Globus pallidus (tissue), 1 donor: ENCODE measurements around the gene ADAMTS13.
"Not testable (repeated sequence)": the region's sequence is repeated elsewhere in the genome, so short reads cannot be mapped to it uniquely, and the experiment has no call there.

Experiments
- DNase-seq: peaks from one replicate; pipeline ENCODE4 v3.0.0-alpha.2; 2015; ENCODE audit warnings: low spot score

ADAMTS13 gene

DNA sequence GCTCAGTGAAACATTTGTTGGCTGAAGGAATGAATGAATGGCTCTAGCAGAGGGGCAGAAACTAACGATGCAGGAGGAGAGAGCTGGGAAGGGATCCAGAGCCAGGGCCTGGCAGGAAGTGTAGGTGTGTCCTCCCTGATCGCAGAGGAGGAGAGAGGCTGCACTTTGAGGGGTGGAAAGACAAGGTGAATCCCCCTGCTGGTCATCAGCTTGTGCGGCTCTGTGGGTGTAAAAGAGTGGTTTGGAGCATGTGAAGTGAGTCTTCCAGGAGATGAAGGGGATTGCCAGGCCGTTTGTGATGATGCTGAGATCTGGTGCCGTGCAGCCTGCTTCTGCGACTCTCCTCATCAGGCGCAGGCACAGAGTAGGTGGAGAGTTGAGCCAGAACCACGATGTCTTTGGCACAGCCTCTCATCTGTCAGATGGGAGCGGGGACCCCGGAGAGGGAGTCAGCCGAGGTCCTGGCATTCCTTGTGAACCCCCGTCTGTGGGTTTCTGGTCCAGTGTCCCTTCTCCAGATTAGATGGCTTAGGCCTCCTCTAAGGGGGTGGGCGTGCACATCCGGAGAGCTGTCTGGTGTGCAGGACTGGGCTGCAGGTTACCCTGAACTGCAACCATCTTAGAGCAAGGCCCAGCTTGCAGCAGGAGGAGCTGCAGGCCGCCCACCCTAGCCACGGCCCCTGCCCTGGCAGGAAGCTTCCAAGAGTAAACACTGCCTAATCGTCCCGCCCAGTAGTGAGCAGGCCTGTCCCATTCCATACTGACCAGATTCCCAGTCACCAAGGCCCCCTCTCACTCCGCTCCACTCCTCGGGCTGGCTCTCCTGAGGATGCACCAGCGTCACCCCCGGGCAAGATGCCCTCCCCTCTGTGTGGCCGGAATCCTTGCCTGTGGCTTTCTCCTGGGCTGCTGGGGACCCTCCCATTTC is at the start of gene ADAMTS13:
Gene ADAMTS13, plus strand, starts transcription at position 753 of the 928 bp plus-strand sequence. Its CDS starts 77 bp downstream, at position 830.
- no peak for DNase-seq

DNA sequence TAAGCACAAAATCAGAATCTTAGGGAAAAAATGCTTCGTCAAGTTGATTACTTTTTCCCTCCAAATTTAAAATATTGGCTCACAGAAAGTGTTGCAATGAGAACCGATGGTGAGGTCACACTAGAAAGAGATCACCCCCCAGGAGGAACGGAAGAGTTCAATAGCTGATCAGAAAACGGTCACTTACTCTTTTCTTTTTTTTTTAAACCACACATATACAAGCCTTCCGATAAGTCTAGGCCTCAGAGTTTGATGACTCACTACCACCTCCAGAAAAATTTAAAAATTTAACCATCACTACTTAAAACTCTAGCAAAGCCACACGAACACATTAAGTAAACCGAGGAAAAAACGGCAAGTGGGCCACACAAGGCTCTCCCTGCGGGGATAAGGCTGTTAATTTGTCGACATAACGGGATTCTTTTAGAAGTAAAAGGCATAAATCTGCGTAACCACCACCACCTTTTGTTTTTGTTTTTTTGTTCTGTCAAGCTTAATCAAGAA is 47.5 kb upstream of the ADAMTS13 start:
- no peak for DNase-seq

- DNase-seq, result no peak
Observed at GRCh38 chr9:133375116-133375723, 46.9 kb upstream of the ADAMTS13 start.

DNA sequence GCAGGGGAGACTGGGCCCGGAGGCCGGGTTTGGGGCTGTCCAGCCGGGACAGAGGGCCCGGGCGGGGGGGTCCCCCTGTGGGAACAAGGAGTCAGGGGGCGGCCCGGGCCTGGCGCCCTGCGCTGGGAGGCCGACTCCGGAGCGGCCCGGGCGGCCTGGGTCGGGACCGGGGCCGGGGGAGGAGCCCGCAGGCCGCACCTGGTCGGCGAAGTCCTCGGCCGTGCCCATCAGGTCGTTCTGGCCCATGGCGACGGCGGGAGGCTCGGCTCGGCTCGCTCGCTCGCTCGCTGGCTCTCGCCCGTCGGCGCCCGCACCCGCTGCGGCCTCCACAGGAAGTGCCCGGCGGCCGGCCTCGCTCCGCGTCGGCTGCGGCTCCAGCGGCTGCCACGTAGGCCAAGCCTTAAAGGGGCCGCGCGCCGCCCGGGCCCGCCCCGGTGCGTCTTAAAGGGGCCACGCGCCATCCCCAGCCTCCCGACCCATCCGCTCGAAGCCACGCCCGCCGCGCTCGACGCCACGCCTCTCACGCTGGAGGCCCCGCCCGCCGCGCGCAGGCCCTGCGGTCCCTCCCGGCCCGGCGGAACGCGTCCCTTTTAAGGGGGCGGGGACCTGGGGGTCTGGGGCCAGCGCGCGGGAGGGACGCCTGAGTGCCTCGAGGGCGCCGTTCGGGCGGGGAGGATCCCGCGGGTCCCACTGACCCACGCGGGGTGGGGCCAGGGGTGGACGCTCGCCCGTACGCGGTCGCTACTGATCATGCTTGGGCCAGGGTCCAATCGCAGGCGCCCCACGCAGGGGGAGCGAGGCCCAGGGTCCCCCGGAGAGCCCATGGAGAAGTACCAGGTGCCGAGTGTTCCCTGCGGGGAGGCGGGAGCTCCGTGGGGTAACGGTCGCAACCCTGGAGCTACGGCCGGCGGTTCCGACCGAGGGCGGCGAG is 46.2 kb upstream of the ADAMTS13 start, which contains the start of the genes STKLD1 and SURF4:
Gene STKLD1, plus strand, starts transcription at position 643 of the 931 bp plus-strand sequence. Its CDS starts 108 bp downstream, at position 751.
Gene SURF4, minus strand, starts transcription at position 337 of the 931 bp plus-strand sequence. Its CDS starts 91 bp downstream, at position 246.
- peak; percentile 95 for DNase-seq

GRCh38 chr9:133377280-133377679 is 44.9 kb upstream of the ADAMTS13 start:
- DNase-seq, result not testable (repeated sequence)

- DNase-seq, result no peak
Observed at GRCh38 chr9:133377721-133378216, 44.4 kb upstream of the ADAMTS13 start.

DNA sequence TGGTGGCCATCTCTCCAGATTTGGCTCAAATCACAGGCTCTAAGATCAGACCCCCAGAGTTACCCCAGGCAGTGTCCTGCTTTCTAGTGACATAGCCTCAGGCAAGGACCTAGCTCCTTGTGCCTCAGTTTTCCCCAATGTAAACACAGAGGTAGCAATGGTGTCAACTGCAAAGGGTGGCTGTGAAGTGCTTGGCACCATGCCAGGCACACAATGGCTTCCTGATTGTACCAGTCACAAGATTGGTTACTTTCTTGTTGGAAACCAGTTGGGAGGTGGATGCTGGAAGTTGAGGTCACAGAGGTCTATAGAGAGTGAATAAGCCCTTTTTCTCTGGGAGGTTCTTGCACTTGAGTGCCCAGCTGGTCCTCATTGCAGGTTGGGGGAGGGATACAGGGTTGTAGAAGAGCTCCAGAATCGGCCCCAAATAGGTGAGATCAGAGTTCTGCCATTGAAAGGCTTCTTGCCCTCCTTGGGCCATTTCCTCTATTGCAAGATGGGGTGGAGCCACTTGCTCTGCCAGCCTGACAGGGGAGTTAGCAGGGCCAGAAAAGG is 43.7 kb upstream of the ADAMTS13 start:
- DNase-seq, result no peak

DNA sequence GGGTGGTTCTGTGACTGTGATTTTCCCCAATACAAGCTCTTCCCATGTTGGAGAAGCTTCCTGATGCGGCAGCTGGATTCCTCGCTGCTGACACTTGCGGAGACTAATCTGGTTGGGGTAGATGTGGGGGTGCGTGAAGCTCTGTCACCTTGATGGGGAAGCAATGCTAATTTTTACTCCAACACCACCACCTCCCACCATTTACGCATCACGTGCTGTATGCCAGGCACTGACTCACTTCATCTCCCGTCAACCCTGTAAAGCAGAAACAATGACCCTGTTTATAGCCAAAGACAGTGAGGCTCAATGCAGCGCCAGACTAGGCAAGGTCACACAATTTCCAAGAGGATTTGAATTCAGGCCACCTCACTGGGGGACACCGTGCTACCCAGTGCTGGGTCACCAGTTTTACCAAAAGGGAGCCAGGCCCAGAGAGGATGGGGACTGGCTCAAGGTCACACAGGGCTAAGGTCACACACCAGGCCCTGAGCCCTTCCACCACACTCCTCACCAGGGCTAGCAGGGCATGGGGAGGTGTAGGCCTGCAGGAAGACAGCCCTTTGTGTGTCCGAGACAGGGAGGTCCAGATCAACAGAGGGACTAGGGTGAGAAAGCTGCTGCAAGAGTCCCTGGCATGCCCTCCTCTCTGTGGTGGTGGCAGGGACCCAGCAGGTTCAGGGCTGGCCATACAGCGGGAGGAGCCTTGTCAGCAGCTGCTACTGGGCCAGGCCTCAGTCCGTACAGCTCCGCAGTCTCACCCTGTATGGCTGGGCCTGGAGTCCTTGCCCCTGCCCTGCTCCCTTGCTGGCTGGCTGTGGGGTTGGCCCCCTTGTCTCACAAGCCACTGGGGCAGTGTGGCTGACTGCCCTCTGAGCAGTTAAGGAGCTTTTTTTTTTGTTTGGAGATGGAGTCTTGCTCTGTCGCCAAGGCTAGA is 42.7 kb upstream of the ADAMTS13 start:
- DNase-seq, result peak; percentile 68

DNA sequence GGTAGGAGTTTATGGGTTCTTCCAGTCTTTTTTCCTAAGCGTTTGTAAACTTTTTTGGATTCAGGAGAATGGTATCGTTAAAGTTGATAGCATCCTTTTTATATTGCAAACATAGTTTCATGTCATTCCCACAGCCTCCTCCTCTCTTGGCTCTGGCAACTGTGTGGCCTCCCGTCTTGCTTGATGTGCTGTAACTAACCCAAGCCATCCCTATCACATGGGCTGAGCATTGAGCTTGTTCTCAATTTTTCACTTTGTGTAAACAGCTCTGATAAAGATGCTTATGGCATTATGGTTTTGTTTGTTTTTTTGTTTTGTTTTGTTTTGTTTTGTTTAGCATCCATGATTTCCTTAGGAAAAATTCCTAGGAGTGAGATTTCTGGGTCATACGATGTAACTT is 41.4 kb upstream of the ADAMTS13 start:
- no peak for DNase-seq

GRCh38 chr9:133382507-133383141 is 39.5 kb upstream of the ADAMTS13 start:
- no peak for DNase-seq

GRCh38 chr9:133383438-133383837 is 38.7 kb upstream of the ADAMTS13 start:
- DNase-seq, result no peak

DNA sequence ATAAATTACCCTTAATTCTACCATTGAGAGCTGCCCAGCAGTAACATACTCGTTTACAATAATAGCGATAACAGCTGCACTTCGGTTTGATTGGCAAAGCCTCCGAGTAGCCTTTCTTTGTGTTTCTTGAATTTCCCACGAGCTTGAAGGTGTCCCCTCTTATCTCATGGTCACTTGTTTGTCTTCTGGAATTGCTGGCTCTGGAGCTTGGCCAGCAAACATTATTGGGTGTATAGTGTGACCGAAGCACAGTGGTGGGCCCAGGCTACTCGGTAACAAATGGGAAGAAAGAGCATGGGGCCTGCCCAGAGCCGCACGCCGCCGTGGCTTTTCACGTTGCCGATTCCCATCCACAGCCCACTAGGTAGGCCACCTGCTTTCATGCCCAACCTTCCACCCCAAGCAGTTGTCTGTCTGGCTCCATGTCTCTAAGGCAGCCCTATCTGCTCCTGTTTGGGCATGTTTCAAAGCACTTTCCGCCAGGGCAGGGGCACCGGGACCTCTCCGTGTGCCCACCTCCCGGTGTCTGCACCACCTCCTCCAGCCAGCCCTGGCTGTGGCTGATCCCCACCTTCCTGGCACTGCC is 37.3 kb upstream of the ADAMTS13 start:
- DNase-seq, result no peak

DNA sequence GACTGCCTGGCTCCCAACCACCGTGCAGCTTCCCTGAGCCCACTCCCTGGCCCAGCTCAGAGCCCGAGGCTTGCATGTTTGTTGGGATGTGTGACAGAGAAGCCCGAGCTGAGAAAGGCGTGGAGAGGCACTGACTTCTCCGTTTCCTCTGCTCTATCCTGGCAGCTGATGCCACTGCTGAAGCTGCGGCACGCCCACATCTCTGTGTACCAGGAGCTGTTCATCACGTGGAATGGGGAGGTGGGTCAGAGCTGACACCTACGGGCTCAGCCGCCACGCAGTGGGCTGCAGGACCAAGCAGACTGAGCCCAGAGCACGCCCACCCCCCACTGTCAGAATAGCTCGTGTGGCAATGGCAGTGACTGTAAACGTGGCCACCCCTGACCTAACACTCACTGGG is 36.7 kb upstream of the ADAMTS13 start:
- DNase-seq, result no peak

- DNase-seq, result no peak
Observed at GRCh38 chr9:133386338-133386737, 35.8 kb upstream of the ADAMTS13 start.

GRCh38 chr9:133387680-133388079 is 34.5 kb upstream of the ADAMTS13 start:
- no peak for DNase-seq

- no peak for DNase-seq
Observed at GRCh38 chr9:133389025-133389557, 33.1 kb upstream of the ADAMTS13 start.

DNA sequence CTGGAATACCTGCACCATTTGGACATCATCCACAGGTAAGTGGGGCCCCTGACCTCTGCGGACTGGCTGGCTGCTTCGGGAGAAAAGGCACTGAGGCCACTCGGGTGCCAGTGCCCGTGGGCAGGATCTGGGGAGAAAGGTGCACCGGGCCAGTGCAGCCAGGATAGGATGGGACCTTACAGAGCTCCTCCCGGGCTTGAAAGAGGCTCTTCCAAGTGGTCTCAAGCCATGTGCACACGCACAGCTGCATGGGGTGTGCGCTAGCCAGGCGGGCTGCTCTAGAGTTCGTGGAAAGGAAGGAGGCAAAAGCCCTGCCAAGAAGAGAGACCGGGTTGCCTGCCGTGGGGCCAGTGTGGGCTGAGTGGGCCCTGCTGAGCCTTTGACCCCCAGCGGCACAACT is 32.6 kb upstream of the ADAMTS13 start:
- no peak for DNase-seq

GRCh38 chr9:133390713-133391112 is 31.5 kb upstream of the ADAMTS13 start:
- no peak for DNase-seq

- DNase-seq, result not testable (repeated sequence)
Observed at GRCh38 chr9:133391449-133391848, 30.7 kb upstream of the ADAMTS13 start.
